Activated CD8-positive, alpha-beta memory T cell treated with anti-CD3 and anti-CD28 coated beads for 1 hour (primary cell): ENCODE data around the gene SENP8.
"Not testable (repeated sequence)": the region's sequence is repeated elsewhere in the genome, so short reads cannot be mapped to it uniquely, and the experiment has no call there.

Experiments
- DNase-seq, 2 donors: peaks; one replicate each; pipeline ENCODE4 v3.0.0-alpha.2; 2020; ENCODE audit warnings: low read depth in 1 of 2; ENCODE audit errors: extremely low read depth in 1 of 2

SENP8 gene

DNA sequence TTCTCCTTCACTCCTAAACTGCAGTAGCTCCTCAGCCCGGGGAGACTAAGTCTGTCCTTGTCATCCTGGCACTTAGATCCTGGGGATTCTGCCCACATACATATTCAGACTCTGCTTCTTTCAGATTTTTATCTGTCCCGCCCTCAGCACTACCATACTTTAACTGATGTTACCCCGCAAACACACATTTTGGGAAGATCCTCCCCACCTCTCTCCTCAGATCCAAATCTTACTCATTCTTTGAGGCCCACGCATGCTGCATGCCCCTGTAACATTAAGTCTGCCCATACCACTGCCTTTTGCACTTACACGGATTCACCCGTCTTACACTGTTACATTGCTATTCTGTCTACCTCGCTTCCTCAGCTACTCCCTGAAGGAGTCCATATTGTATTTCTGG lies 36.1 kb downstream of the SENP8 start:
- DNase-seq = no peak

DNA sequence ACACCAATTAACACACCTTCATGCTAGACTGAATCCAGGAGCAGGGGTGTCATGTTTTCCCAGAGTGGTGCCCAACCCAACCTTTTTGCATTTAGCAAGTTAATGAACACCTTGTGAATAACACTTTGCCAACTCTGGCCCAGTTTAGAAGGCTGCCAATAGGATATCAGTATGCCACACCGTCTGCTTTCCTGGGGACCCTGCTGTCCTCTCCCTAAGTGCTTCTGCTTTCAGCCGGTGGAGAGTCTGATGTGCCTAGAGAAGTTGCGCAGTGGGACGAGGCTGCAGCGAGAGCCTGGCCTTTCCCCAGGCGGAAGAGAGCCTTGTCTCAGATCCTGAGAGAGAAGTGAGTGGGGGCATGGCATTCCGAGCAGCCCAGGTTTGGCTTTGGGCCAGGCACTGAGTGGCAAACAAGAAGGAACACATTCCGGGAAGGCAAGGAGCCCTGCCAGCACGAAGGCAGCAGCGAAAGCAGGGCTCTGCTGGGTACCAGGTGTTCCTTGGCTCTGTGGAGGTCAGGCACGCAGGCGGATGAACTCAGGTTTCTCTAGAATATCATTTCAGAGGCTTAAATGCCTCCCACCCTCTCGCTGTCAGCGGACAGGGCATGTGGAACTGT lies 36.9 kb downstream of the SENP8 start:
- no peak for DNase-seq

GRCh38 chr15:72155635-72156616 lies 37.7 kb downstream of the SENP8 start:
- DNase-seq = peak; percentile 55 to 70

DNA sequence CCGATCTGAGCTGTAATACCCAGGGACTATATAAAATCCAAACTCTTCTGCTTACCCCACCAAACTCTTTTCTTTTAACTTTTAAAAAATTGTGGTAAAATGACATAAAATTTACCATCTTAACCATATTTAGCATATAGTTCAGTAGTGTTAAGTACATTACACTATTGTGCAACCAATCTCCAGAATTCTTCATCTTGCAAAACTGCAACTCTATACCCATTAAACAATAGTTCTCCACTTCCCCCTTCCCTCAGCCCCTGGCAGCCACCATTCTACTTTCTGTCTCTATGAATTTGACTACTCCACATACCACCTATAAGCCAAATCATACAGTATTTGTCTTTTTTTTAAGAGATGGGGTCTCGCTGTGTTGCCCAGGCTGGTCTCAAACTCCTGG lies 38.7 kb downstream of the SENP8 start:
- DNase-seq = no peak

- DNase-seq = no peak
Observed at GRCh38 chr15:72160696-72161245, 42.6 kb downstream of the SENP8 start.

DNA sequence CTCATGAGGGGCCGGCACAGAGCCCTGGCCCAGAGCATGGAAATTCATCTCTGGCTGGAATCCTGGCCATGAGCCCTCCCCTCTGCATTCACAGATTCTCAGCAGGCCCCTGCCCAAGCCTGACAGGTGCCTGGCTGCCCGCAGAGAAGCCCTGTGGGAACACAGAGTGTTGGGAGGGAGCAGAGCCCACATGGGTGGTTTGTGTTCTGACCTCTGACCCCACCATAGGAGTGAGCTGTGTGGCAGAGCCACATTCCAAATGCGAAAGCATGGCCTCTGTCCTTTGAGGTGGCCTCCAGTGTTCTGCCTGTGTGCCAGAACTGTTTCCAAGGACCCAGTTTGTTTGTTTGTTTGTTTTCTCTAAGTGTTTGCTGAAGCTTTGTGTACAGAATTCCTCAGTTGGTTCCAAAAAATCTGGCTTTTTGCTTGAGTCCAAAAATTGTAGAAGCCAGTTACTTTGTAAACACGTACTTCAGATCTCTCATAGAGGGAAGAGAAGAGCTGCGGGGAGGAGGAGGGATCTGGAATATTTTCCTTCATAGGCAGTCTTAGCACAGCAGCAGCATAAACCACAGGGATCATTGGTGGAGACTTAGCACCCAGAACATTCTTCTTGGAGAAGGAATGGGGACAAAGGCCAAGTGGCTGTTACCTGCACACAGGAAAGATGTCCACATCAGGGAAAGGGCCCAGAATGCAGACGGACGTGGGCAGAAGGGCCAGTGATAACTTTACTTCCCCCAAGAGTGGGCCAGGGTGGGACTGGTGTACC lies 43.3 kb downstream of the SENP8 start:
- DNase-seq = no peak

- no peak for DNase-seq
Observed at GRCh38 chr15:72162569-72162968, 44.4 kb downstream of the SENP8 start.

GRCh38 chr15:72163719-72164118 lies 45.5 kb downstream of the SENP8 start:
- DNase-seq = no peak

- DNase-seq = no peak
Observed at GRCh38 chr15:72166716-72167417, 48.7 kb downstream of the SENP8 start.

DNA sequence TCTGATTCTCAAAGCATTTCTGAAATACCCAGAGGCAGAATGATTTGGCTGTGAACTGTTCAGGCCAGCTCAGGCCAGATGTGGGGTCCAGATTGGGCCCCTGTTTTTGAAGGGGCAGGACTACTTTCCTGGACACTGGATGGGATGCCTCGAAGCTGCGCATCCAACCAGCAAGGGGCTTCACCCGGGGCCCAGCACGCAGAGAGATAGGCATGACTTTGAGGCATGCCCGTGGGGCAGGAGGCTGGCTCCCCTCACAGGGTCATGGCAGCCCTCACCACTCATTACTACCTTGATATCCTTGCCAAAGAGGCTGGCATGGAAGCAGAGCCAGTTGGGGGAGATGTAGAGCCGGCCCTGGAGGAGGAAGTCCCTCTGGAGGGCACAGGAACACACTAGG lies 49.2 kb downstream of the SENP8 start:
- no peak for DNase-seq

DNA sequence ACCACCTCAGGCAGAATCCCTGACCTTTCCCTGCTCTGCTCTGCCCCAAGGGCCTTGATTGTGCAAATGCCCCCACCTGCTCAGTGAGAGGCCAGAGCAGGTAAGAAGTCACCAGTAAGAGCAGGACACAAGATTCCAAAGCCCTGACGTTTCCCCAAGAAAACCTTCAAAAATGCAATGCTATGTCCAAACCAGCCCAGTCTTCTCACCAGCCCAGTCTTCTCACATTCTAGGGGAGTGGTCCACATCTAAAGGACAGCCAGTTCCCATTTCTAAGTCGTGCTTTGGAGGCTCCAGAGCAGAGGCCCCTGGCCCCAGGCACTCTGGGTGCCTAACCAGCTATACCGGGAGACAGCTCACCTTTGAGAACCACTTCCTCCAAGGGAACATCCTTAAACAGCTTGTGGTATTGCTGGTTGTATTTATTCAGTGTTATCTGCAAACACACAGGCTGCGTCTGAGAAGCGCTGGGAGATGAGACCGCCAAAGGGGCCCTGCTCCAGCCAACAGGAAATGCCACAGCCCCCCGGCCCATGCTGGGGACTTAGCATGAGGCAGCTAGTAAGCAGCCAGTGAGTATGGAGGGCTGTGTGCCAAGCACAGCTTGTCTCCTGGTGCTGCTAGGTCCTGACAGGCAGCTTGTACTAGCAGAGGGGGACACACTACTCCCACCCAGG lies 50.1 kb downstream of the SENP8 start:
- DNase-seq = no peak

GRCh38 chr15:72168808-72169190 lies 50.6 kb downstream of the SENP8 start:
- no peak for DNase-seq

DNA sequence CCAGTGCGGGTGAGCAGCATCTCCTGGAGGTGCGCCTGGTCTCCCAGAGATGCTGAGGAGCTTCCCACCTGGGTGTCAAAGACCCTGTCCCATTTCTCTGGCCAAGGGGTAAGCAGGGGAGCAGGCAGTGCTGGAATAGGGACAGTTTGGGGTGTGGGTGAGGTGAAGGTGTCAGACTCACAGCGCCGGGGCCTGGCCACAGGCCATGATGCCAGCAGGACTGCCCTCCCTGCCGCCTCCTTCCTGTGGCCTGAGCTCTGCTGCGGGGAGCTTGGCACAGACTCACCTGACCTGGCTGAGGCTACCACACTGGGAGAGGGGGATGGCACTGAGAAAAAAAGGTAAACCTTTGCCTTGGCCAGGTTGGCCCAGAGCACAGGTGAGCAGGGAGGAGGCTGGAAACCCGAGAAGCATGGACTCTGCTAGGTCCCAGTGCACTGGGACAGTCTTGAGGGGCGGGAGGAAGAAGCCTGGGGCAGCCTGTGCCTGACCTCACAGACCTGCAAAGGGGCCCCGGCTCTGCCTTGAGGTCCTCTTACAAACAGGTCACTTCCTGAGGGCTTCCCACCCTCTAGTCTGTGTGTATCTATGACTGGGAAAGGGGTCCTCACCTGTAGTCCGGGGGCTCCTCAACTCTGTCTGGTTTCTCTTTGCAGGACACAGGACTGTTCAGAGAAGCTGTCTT lies 51.2 kb downstream of the SENP8 start:
- DNase-seq = no peak

DNA sequence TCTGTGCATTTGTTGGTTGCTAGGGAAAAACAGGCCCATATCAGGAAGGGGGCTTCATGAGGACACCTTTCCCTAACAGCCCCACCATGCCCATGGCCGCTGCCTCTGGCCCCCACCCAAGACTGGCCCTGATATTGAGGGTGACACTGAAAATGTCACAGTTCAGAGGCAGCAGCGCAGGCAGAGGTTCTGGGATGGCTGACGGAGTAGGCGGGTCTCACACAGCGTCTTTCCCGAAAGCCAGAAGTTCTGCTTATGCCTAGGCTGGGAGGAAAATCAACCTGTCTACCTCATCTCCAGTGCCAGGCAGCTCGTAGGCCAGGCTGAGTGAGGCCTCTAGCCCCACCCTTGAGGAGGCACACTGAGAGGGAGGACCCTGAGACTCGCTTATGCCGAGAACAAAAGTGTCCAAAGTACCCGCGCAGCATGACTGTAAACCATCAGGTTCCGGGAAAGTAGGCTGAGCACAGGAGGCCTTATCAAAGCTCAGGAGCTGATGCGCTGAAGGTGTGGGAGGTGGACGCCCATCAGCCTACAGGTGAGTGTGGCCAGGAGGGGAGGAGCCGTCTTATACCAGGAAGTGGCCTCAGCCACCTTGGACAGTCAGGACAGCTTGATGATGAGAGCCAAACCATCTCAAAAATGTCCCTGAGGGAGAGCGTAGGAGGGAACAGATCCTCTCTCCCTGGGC lies 51.9 kb downstream of the SENP8 start:
- DNase-seq = no peak

GRCh38 chr15:72170691-72171090 lies 52.5 kb downstream of the SENP8 start:
- DNase-seq = no peak

DNA sequence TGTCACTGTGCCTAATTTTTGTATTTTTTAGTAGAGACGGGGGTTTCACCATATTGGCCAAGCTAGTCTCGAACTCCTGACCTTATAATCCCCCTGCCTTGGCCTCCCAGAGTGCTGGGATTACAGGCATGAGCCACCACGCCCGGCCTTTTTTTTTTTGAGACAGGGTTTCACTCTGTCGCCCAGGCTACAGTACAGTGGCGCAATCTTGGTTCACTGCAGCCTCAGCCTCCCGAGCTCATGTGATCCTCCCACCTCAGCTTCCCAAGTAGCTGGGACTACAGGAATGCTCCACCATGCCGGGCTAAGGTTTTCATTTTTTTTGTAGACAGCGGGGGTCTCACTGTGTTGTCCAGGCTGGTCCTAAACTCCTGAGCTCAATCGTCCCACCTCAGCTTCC lies 53.8 kb downstream of the SENP8 start:
- DNase-seq = not testable (repeated sequence)

GRCh38 chr15:72172796-72173195 lies 54.6 kb downstream of the SENP8 start:
- DNase-seq = no peak

DNA sequence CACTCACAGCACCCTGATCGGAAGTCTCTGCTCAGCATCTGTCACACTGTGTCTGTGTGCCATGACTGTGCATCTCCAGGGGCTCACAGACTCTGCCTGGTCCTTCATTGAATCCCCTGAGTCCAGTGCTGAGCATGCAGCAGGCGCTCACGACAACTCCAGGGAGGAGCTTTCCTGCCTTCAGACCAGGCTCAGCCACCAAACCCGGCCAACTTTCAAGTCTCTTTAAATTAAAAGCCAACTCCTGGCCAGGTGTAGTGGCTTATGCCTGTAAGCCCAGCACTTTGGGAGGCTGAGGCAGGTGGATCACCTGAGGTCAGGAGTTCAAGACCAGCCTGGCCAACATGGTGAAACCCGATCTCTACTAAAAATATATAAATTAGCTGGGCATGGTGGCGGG lies 55.2 kb downstream of the SENP8 start:
- no peak for DNase-seq
